ENCODE measurements around the gene NMNAT2. TPM values are rescaled to one million over a fixed set of nuclear protein-coding genes. Genes with fewer than 3 reads are reported as not detected.
A peak's percentile ranks its signal among the peaks of the same experiment; 100 is the strongest.

NMNAT2 gene
- total and polyA plus RNA-seq, 2 experiments from 2014 or later: 3.6 to 10.0 TPM

DNA sequence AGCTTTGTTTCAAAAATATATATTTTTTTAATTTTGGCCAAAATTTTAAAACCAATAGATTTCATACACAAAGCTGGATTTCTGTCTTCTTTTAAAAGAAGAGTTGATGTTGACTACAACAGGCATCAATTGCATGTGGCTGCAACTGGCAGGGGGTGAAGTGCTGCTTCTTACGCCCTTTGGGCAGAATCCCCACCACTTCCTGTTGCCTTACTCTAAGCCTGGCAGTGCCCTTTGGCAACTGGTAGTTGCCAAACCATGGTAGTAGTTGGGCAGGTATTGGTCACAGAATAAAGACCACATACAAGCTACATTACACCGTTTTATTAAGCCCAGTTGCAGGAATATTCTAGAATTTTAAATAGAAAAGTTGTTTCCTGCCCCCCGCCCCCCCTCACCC is 215.1 kb downstream of the NMNAT2 start (continued):
- no peak for TF ChIP-seq ETS1 (IDR thresholded peaks at IDR 0.05)
- no peak for TF ChIP-seq ZNF114 (CRISPR knock-in tag; IDR thresholded peaks at IDR 0.05)
- TF ChIP-seq NANOG (IDR thresholded peaks at IDR 0.05; ENCODE audit: borderline replicate concordance): no peak
- no peak for TF ChIP-seq EZH2 (IDR thresholded peaks at IDR 0.05; ENCODE audit: low read depth, unreplicated experiment)
- TF ChIP-seq JUNB (IDR thresholded peaks at IDR 0.05; ENCODE audit: unreplicated experiment): no peak
- no peak for TF ChIP-seq CREB1 (CRISPR knock-in tag; IDR thresholded peaks at IDR 0.05; ENCODE audit: low read depth)
- no peak for TF ChIP-seq POLR2AphosphoS5 (IDR thresholded peaks at IDR 0.05; ENCODE audit: low read depth)

DNA sequence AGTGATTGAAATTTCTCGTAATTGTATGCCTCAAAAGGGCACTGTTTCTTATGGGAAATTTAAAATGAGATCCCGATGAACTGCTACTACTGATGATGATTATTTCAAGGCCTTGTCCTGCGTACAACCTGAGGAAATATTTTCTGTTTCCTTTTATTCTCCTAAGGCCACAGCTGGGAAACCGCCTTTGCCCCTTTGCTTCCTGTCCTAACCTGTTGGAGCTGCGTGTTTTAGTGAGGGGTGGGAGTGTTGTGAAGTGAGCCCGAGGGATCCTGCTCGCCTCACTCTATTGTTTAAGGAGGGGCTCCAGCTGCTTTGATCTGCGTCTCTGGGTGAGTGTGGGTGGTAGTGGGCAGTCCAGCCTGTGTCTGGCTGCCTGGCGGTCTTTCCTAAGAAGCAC is 217.7 kb downstream of the NMNAT2 start:
- Histone ChIP-seq H3K4me3 (no peak overlapping the region), H3K4me1 (ENCODE audit: insufficient read depth) (peaks cover 13% of the 10 kb centered on the region), H3K9me2 (ENCODE audit: insufficient read depth) (no peaks in the 10 kb centered on the region; the same call in 1 of the 2 replicates), H3K27me3 (ENCODE audit: insufficient read depth) (no peaks in the 10 kb centered on the region), H3K27ac (ENCODE audit: low read depth) (peak overlapping the region; percentile 50; the same call in 1 of the 2 replicates), H4K20me1 (replicated peaks; ENCODE audit: insufficient read depth) (no peaks in the 10 kb centered on the region), H3K4me2 (no peak overlapping the region), H3F3A (replicated peaks; ENCODE audit: low read depth) (no peaks in the 10 kb centered on the region), H3K36me3 (ENCODE audit: insufficient read depth) (no peaks in the 10 kb centered on the region), H3K79me2 (replicated peaks; ENCODE audit: insufficient read depth) (no peaks in the 10 kb centered on the region), H2AFZ (0 out of 2 replicates have a peak overlapping the region, but pooled peaks have one; percentile 28)
- H3K36me3 Mint-ChIP-seq (ENCODE audit: low read depth): no peaks in the 10 kb centered on the region; the same call in 2 of the 3 replicates
- no peaks in the 10 kb centered on the region for H3K27me3 Mint-ChIP-seq (ENCODE audit: insufficient read depth, low read depth, poor library complexity)
- DNase-seq (ENCODE audit: low spot score) (no peak), ATAC-seq (peak; percentile 49)
- H3K4me3 Mint-ChIP-seq: no peak overlapping the region
- peaks cover 11% of the 10 kb centered on the region for H3K4me1 Mint-ChIP-seq
- H3K9me3 Mint-ChIP-seq: no peaks in the 10 kb centered on the region
- no peak overlapping the region for H3K27ac Mint-ChIP-seq
- TF ChIP-seq ZNF331 (CRISPR knock-in tag; IDR thresholded peaks at IDR 0.05; ENCODE audit: low read depth) (no peak), POLR2AphosphoS5 (IDR thresholded peaks at IDR 0.05; ENCODE audit: low read depth) (no peak), JUNB (IDR thresholded peaks at IDR 0.05; ENCODE audit: unreplicated experiment) (no peak), EZH2phosphoT487 (IDR thresholded peaks at IDR 0.05; ENCODE audit: unreplicated experiment) (no peak), EZH2 (IDR thresholded peaks at IDR 0.05; ENCODE audit: low read depth, unreplicated experiment) (no peak), ZNF114 (CRISPR knock-in tag; IDR thresholded peaks at IDR 0.05) (no peak), CREB1 (CRISPR knock-in tag; IDR thresholded peaks at IDR 0.05; ENCODE audit: low read depth) (no peak), ETS1 (IDR thresholded peaks at IDR 0.05) (no peak), STAT1 (IDR thresholded peaks at IDR 0.05; ENCODE audit: unreplicated experiment) (no peak)
- TF ChIP-seq, protein P1, sequence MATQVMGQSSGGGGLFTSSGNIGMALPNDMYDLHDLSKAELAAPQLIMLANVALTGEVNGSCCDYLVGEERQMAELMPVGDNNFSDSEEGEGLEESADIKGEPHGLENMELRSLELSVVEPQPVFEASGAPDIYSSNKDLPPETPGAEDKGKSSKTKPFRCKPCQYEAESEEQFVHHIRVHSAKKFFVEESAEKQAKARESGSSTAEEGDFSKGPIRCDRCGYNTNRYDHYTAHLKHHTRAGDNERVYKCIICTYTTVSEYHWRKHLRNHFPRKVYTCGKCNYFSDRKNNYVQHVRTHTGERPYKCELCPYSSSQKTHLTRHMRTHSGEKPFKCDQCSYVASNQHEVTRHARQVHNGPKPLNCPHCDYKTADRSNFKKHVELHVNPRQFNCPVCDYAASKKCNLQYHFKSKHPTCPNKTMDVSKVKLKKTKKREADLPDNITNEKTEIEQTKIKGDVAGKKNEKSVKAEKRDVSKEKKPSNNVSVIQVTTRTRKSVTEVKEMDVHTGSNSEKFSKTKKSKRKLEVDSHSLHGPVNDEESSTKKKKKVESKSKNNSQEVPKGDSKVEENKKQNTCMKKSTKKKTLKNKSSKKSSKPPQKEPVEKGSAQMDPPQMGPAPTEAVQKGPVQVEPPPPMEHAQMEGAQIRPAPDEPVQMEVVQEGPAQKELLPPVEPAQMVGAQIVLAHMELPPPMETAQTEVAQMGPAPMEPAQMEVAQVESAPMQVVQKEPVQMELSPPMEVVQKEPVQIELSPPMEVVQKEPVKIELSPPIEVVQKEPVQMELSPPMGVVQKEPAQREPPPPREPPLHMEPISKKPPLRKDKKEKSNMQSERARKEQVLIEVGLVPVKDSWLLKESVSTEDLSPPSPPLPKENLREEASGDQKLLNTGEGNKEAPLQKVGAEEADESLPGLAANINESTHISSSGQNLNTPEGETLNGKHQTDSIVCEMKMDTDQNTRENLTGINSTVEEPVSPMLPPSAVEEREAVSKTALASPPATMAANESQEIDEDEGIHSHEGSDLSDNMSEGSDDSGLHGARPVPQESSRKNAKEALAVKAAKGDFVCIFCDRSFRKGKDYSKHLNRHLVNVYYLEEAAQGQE (IDR thresholded peaks at IDR 0.05; ENCODE audit: unreplicated experiment): no peak
- TF ChIP-seq, protein P2, sequence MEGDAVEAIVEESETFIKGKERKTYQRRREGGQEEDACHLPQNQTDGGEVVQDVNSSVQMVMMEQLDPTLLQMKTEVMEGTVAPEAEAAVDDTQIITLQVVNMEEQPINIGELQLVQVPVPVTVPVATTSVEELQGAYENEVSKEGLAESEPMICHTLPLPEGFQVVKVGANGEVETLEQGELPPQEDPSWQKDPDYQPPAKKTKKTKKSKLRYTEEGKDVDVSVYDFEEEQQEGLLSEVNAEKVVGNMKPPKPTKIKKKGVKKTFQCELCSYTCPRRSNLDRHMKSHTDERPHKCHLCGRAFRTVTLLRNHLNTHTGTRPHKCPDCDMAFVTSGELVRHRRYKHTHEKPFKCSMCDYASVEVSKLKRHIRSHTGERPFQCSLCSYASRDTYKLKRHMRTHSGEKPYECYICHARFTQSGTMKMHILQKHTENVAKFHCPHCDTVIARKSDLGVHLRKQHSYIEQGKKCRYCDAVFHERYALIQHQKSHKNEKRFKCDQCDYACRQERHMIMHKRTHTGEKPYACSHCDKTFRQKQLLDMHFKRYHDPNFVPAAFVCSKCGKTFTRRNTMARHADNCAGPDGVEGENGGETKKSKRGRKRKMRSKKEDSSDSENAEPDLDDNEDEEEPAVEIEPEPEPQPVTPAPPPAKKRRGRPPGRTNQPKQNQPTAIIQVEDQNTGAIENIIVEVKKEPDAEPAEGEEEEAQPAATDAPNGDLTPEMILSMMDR (conservative IDR thresholded peaks at IDR 0.05; ENCODE audit: low read depth in 2 of 2): no peak
